Measurements from ENCODE around the gene GPR84. TPM values are rescaled to one million over a fixed set of nuclear protein-coding genes. Genes with fewer than 3 reads are reported as not detected.

GPR84 gene
- total RNA-seq, 1 donor from 2014 or later: not detected

DNA sequence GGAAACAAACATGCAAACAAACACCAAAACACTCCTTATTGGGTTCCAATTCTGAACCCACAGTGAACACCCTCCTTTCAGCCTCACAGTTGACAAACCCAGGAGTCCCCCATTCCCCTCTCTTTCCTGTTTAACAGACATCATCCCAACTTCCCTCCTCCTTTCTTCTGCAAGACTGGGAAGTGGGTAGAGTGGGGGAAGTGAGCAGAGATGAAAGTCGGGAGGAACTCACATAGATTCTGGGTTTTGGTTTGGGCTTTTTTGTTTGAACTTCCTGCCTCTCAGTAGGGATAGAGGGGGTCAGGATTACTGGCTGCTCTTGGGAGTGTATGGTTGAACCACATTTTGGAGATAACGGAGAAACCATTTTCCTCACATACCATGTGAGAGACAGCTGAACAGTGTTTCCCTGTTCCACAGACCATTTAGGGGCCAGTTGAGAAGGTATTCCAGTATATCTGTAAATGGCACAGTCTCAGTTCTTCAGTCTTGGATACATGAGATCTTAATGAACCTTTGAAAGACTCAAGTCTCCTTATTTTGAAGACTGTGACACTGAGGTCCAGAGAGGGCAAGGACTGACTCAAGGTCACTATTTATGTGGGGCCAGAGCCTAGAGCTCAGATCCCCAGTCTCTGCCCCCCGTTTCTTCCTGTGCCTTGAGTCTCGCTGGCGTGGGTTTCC, 3.9 kb upstream of the GPR84 start:
- no peak for DNase-seq (ENCODE audit: low read depth, low spot score)
- TF ChIP-seq, protein P1, sequence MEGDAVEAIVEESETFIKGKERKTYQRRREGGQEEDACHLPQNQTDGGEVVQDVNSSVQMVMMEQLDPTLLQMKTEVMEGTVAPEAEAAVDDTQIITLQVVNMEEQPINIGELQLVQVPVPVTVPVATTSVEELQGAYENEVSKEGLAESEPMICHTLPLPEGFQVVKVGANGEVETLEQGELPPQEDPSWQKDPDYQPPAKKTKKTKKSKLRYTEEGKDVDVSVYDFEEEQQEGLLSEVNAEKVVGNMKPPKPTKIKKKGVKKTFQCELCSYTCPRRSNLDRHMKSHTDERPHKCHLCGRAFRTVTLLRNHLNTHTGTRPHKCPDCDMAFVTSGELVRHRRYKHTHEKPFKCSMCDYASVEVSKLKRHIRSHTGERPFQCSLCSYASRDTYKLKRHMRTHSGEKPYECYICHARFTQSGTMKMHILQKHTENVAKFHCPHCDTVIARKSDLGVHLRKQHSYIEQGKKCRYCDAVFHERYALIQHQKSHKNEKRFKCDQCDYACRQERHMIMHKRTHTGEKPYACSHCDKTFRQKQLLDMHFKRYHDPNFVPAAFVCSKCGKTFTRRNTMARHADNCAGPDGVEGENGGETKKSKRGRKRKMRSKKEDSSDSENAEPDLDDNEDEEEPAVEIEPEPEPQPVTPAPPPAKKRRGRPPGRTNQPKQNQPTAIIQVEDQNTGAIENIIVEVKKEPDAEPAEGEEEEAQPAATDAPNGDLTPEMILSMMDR (conservative IDR thresholded peaks at IDR 0.05): no peak
- Mint-ChIP-seq H3K27me3 (ENCODE audit: low read depth) (peaks cover 5% of the 10 kb centered on the region), H3K9me3 (no peaks in the 10 kb centered on the region), H3K27ac (ENCODE audit: unreplicated experiment) (no peak overlapping the region), H3K36me3 (ENCODE audit: low read depth) (no peaks in the 10 kb centered on the region), H3K4me1 (peaks cover 27% of the 10 kb centered on the region), H3K4me3 (peak overlapping the region; percentile 72)

DNA sequence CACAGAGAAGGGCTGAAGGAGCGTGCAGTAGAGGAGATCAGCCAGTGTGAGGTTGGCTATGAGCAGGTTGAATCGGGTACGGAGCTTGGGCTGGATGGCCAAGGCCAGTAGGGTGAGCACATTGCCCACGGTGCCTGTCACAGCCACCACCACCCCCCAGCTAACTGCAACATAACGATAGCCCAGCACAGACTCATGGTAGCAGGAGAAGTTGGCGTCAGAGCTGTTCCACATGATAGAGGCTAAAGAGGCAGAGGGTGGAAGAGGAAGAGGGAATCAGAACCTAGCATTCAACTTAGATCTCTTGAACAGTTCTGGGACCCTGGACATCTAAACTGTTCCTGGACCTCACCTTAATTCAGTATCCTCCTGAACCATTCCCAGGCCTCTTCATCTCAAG, 668 bp downstream of the GPR84 start:
- Mint-ChIP-seq H3K4me3 (no peak overlapping the region), H3K27ac (ENCODE audit: unreplicated experiment) (no peak overlapping the region), H3K9me3 (no peaks in the 10 kb centered on the region), H3K27me3 (ENCODE audit: low read depth) (no peaks in the 10 kb centered on the region), H3K4me1 (peaks cover 8% of the 10 kb centered on the region), H3K36me3 (ENCODE audit: low read depth) (no peaks in the 10 kb centered on the region)
- DNase-seq (ENCODE audit: low read depth, low spot score): no peak
- TF ChIP-seq, protein P1 (conservative IDR thresholded peaks at IDR 0.05): no peak

DNA sequence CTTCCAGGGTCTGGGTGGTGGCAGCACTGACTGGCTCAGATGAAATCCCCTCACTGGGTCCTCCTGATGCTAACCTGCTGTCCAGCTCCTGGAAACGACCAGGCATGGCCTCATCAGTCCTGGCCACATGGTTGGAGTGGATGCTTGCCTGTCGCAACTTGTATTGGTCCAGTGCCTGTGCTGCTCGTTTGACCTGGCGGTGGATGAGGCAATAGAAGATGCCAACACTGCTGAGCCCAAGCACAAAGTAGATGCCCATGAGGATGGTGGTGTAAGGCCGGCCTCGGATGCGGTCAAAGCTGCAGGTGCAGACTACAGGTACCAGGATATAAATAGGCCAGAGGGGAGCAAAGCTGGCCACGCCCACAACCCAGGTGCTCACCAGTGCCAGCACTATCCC, 1.2 kb downstream of the GPR84 start:
- Mint-ChIP-seq H3K4me1 (peaks cover 2% of the 10 kb centered on the region), H3K27ac (ENCODE audit: unreplicated experiment) (no peak overlapping the region), H3K4me3 (no peak overlapping the region), H3K27me3 (ENCODE audit: low read depth) (no peaks in the 10 kb centered on the region), H3K9me3 (no peaks in the 10 kb centered on the region), H3K36me3 (ENCODE audit: low read depth) (no peaks in the 10 kb centered on the region)
- TF ChIP-seq, protein P1 (conservative IDR thresholded peaks at IDR 0.05): no peak
- no peak for DNase-seq (ENCODE audit: low read depth, low spot score)

DNA sequence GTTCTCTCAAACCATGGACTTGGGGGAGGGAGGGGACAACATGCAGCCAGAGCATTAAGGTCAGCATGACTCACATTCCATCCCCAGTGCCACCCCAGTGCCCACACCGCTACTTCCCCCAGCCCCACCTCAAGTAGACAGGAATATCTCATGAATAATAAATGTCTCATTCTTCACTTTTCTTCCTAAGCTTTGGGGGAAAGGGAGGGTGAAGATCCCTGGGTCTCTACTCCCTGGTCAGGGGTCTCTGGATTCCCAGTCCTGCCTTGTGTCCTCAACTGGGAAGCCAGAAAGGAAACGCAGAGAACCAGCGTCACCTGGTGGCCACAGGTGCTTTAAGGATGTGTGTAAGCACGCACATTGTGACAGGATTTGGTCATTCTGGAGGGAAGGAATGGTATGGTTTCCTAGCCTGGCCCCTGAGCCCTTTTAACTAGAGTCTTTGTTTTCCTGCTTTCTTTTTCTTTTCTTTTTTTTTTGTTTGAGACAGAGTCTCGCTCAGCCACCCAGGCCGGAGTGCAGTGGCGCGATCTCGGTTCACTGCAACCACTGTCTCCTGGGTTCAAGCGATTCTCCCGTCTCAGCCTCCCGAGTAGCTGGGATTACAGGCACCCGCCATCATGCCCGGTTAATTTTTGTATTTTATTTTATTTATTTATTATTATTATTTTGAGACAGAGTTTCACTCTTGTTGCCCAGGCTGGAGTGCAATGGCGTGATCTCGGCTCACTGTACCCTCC, 3.4 kb downstream of the GPR84 start:
- peak overlapping the region; percentile 3 for H3K27ac Mint-ChIP-seq (ENCODE audit: unreplicated experiment)
- TF ChIP-seq, protein P1 (conservative IDR thresholded peaks at IDR 0.05): peak; percentile 95
- no peaks in the 10 kb centered on the region for H3K27me3 Mint-ChIP-seq (ENCODE audit: low read depth)
- H3K36me3 Mint-ChIP-seq (ENCODE audit: low read depth): no peaks in the 10 kb centered on the region
- no peaks in the 10 kb centered on the region for H3K4me1 Mint-ChIP-seq
- peak; percentile 88 for DNase-seq (ENCODE audit: low read depth, low spot score)
- no peaks in the 10 kb centered on the region for H3K9me3 Mint-ChIP-seq
- peak overlapping the region; percentile 86 for H3K4me3 Mint-ChIP-seq

DNA sequence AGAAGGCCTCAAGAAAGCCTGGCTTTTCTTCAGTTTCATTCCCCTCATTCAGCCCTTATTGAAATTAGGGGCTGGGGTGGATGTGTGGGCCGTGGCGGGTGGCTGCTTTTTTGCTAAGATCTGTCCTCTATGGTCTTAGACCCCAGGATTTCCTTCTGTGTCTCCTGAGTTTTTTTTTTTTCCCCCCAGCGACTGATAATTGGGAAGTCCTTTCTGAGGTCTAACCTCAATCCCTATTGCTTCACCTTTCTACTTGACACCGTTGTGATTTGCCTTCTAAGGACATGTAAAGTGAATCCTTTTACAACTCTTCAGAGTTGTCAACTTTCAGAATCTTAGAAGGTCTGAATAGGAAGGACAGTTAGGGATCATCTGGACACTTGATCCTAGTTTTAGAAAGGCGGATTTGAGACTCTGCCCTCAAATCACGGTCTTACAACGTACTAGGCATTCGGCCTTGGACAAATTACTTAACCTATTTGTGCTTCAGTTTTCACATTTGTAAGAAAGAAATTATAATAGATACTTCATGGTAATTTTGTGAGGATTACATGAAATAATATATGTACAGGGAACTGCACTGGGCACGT, 4.4 kb downstream of the GPR84 start:
- H3K4me1 Mint-ChIP-seq: no peaks in the 10 kb centered on the region
- no peaks in the 10 kb centered on the region for H3K9me3 Mint-ChIP-seq
- no peaks in the 10 kb centered on the region for H3K36me3 Mint-ChIP-seq (ENCODE audit: low read depth)
- H3K27me3 Mint-ChIP-seq (ENCODE audit: low read depth): no peaks in the 10 kb centered on the region
- H3K4me3 Mint-ChIP-seq: peak overlapping the region; percentile 86
- no peak for DNase-seq (ENCODE audit: low read depth, low spot score)
- TF ChIP-seq, protein P1 (conservative IDR thresholded peaks at IDR 0.05): no peak
- peak overlapping the region; percentile 47 for H3K27ac Mint-ChIP-seq (ENCODE audit: unreplicated experiment)
